K562 (cell line): ENCODE results near the gene BCL3. TPM values are rescaled to one million over a fixed set of nuclear protein-coding genes. Genes with fewer than 3 reads are reported as not detected.
A peak's percentile ranks its signal among the peaks of the same experiment; 100 is the strongest.

ENCODE experiments used
- BRF1 ChIP-seq: IDR thresholded peaks from 3 replicates; pipeline ENCODE4 v1.6.1; 2011; ENCODE audit warnings: borderline replicate concordance, mild to moderate bottlenecking; ENCODE audit not compliant: insufficient read length; ENCODE audit errors: extremely low read depth
- EP400 ChIP-seq: fragments of 450-650 bp; IDR thresholded peaks from 2 replicates; pipeline ENCODE4 v1.6.1; 2017; ENCODE audit warnings: antibody characterized with exemption, mild to moderate bottlenecking, moderate library complexity
- FOXA1 ChIP-seq: fragments of 450-650 bp; IDR thresholded peaks from 2 replicates; pipeline ENCODE4 v1.6.1; 2016; ENCODE audit warnings: mild to moderate bottlenecking, borderline replicate concordance
- NCOA2 ChIP-seq, 2 experiments: fragments of 450-650 bp; IDR thresholded peaks; 2 replicates each; pipeline ENCODE4 v1.6.1; 2018; ENCODE audit warnings: mild to moderate bottlenecking in 2 of 2, moderate library complexity in 1 of 2; ENCODE audit not compliant: partially characterized antibody in 2 of 2
- PRMT5 ChIP-seq: sonication (generic); formaldehyde crosslinking; IDR thresholded peaks from 2 replicates; pipeline ENCODE4 v1.5.0; 2020; ENCODE audit warnings: missing genetic modification reagents
- SLC30A9 ChIP-seq: fragments of 250-450 bp; sonication (Bioruptor Pico); IDR thresholded peaks from 2 replicates; pipeline ENCODE4 v1.8.0; 2022; ENCODE audit warnings: mild to moderate bottlenecking, moderate library complexity
- TBL1XR1 ChIP-seq, 2 experiments: IDR thresholded peaks; 2 replicates each; pipeline ENCODE4 v1.6.1; 2012; ENCODE audit warnings: improper control_type of control experiment in 2 of 2, low read length in 2 of 2, mild to moderate bottlenecking in 1 of 2
- polyA plus RNA-seq, 8 experiments: library from polyadenylated mRNA; depleted of rRNA in 4 of 8; stranded (reverse) in 5 of 8; unstranded in 3 of 8; fragments of >200 nt; fragmentation: Nextera tagmentation in 2 of 8; fragmentation: Illumina TruSeq in 1 of 8; extraction: Ambion mirVana in 2 of 8; extraction: Trizol in 1 of 8; gene quantifications; 2 replicates each; pipeline versions ENCODE4 v1.2.1 to v1.2.3, GENCODE V29; 2011 to 2014; ENCODE audit warnings: inconsistent platforms in 1 of 8, missing spikeins in 1 of 8
- total RNA-seq, 7 experiments: library from RNA; depleted of rRNA in 6 of 7; stranded (reverse); fragments of >200 nt in 6 of 7; fragmentation: Illumina TruSeq in 2 of 7; extraction: Trizol in 2 of 7; gene quantifications; 2 replicates each; pipeline versions ENCODE4 v1.2.1 to v1.2.3, GENCODE V29; 2011 to 2021; ENCODE audit warnings: low replicate concordance in 1 of 7
- TF ChIP-seq, protein P1 (sequence below): fragments of 450-650 bp; IDR thresholded peaks from 2 replicates; pipeline ENCODE4 v1.6.1; 2016; ENCODE audit warnings: mild to moderate bottlenecking, moderate library complexity
- TF ChIP-seq, protein P2 (sequence below): sonication (generic); formaldehyde crosslinking; IDR thresholded peaks from 2 replicates; pipeline ENCODE4 v1.8.0; 2022; ENCODE audit warnings: mild to moderate bottlenecking, missing genetic modification reagents, borderline replicate concordance
- TF ChIP-seq, protein P3 (sequence below): fragments of 250-450 bp; sonication (Bioruptor Pico); IDR thresholded peaks from 2 replicates; pipeline ENCODE4 v1.5.0; 2021; ENCODE audit warnings: mild to moderate bottlenecking, borderline replicate concordance

BCL3 gene
- total and polyA plus RNA-seq, 9 of the 15 experiments (the other 6 are each of a cell fraction or from before 2014, with no cell fraction given), result 0.03 to 2.4 (median 0.50) TPM; not detected in 1

GRCh38 chr19:44747739-44748425 is 626 bp upstream of the BCL3 start (continued):
- TF ChIP-seq, protein P1, sequence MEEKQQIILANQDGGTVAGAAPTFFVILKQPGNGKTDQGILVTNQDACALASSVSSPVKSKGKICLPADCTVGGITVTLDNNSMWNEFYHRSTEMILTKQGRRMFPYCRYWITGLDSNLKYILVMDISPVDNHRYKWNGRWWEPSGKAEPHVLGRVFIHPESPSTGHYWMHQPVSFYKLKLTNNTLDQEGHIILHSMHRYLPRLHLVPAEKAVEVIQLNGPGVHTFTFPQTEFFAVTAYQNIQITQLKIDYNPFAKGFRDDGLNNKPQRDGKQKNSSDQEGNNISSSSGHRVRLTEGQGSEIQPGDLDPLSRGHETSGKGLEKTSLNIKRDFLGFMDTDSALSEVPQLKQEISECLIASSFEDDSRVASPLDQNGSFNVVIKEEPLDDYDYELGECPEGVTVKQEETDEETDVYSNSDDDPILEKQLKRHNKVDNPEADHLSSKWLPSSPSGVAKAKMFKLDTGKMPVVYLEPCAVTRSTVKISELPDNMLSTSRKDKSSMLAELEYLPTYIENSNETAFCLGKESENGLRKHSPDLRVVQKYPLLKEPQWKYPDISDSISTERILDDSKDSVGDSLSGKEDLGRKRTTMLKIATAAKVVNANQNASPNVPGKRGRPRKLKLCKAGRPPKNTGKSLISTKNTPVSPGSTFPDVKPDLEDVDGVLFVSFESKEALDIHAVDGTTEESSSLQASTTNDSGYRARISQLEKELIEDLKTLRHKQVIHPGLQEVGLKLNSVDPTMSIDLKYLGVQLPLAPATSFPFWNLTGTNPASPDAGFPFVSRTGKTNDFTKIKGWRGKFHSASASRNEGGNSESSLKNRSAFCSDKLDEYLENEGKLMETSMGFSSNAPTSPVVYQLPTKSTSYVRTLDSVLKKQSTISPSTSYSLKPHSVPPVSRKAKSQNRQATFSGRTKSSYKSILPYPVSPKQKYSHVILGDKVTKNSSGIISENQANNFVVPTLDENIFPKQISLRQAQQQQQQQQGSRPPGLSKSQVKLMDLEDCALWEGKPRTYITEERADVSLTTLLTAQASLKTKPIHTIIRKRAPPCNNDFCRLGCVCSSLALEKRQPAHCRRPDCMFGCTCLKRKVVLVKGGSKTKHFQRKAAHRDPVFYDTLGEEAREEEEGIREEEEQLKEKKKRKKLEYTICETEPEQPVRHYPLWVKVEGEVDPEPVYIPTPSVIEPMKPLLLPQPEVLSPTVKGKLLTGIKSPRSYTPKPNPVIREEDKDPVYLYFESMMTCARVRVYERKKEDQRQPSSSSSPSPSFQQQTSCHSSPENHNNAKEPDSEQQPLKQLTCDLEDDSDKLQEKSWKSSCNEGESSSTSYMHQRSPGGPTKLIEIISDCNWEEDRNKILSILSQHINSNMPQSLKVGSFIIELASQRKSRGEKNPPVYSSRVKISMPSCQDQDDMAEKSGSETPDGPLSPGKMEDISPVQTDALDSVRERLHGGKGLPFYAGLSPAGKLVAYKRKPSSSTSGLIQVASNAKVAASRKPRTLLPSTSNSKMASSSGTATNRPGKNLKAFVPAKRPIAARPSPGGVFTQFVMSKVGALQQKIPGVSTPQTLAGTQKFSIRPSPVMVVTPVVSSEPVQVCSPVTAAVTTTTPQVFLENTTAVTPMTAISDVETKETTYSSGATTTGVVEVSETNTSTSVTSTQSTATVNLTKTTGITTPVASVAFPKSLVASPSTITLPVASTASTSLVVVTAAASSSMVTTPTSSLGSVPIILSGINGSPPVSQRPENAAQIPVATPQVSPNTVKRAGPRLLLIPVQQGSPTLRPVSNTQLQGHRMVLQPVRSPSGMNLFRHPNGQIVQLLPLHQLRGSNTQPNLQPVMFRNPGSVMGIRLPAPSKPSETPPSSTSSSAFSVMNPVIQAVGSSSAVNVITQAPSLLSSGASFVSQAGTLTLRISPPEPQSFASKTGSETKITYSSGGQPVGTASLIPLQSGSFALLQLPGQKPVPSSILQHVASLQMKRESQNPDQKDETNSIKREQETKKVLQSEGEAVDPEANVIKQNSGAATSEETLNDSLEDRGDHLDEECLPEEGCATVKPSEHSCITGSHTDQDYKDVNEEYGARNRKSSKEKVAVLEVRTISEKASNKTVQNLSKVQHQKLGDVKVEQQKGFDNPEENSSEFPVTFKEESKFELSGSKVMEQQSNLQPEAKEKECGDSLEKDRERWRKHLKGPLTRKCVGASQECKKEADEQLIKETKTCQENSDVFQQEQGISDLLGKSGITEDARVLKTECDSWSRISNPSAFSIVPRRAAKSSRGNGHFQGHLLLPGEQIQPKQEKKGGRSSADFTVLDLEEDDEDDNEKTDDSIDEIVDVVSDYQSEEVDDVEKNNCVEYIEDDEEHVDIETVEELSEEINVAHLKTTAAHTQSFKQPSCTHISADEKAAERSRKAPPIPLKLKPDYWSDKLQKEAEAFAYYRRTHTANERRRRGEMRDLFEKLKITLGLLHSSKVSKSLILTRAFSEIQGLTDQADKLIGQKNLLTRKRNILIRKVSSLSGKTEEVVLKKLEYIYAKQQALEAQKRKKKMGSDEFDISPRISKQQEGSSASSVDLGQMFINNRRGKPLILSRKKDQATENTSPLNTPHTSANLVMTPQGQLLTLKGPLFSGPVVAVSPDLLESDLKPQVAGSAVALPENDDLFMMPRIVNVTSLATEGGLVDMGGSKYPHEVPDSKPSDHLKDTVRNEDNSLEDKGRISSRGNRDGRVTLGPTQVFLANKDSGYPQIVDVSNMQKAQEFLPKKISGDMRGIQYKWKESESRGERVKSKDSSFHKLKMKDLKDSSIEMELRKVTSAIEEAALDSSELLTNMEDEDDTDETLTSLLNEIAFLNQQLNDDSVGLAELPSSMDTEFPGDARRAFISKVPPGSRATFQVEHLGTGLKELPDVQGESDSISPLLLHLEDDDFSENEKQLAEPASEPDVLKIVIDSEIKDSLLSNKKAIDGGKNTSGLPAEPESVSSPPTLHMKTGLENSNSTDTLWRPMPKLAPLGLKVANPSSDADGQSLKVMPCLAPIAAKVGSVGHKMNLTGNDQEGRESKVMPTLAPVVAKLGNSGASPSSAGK, result no peak
- TF ChIP-seq, protein P2, sequence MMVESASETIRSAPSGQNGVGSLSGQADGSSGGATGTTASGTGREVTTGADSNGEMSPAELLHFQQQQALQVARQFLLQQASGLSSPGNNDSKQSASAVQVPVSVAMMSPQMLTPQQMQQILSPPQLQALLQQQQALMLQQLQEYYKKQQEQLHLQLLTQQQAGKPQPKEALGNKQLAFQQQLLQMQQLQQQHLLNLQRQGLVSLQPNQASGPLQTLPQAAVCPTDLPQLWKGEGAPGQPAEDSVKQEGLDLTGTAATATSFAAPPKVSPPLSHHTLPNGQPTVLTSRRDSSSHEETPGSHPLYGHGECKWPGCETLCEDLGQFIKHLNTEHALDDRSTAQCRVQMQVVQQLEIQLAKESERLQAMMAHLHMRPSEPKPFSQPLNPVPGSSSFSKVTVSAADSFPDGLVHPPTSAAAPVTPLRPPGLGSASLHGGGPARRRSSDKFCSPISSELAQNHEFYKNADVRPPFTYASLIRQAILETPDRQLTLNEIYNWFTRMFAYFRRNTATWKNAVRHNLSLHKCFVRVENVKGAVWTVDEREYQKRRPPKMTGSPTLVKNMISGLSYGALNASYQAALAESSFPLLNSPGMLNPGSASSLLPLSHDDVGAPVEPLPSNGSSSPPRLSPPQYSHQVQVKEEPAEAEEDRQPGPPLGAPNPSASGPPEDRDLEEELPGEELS (CRISPR knock-in tag), result no peak
- TF ChIP-seq FOXA1, result no peak
- TF ChIP-seq BRF1, result no peak
- peak; percentile 51; the same call in 1 of the 2 replicates for TF ChIP-seq EP400
- no peak for TF ChIP-seq PRMT5 (CRISPR knock-in tag)
- no peak for TF ChIP-seq NCOA2 (IDR thresholded peaks at IDR 0.05; ENCODE audit: partially characterized antibody in 2 of 2)
- TF ChIP-seq TBL1XR1 (IDR thresholded peaks at IDR 0.05; ENCODE audit: low read length in 2 of 2), result no peak
- TF ChIP-seq, protein P3, sequence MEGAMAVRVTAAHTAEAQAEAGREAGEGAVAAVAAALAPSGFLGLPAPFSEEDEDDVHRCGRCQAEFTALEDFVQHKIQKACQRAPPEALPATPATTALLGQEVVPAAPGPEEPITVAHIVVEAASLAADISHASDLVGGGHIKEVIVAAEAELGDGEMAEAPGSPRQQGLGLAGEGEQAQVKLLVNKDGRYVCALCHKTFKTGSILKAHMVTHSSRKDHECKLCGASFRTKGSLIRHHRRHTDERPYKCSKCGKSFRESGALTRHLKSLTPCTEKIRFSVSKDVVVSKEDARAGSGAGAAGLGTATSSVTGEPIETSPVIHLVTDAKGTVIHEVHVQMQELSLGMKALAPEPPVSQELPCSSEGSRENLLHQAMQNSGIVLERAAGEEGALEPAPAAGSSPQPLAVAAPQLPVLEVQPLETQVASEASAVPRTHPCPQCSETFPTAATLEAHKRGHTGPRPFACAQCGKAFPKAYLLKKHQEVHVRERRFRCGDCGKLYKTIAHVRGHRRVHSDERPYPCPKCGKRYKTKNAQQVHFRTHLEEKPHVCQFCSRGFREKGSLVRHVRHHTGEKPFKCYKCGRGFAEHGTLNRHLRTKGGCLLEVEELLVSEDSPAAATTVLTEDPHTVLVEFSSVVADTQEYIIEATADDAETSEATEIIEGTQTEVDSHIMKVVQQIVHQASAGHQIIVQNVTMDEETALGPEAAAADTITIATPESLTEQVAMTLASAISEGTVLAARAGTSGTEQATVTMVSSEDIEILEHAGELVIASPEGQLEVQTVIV (CRISPR knock-in tag), result no peak
- TF ChIP-seq SLC30A9 (CRISPR knock-in tag), result no peak
